ENCODE data around the gene CRHR1.

Gene CRHR1

GRCh38 chr17:45824901-45825492, 40.9 kb downstream of the CRHR1 start:
- no peak for DNase-seq (ENCODE audit: extremely low read depth, insufficient read length)
- no peak overlapping the region for H3K4me3 ChIP-seq (replicated peaks; ENCODE audit: low read depth, low read length)
- no peaks in the 10 kb centered on the region; the same call in 1 of the 2 replicates for H3K27me3 ChIP-seq (replicated peaks; ENCODE audit: control insufficient read depth, insufficient read depth, low read length)
- H3K36me3 ChIP-seq (ENCODE audit: control insufficient read depth, insufficient read depth, low read length) = no peaks in the 10 kb centered on the region
- TF ChIP-seq CTCF (IDR thresholded peaks at IDR 0.05; ENCODE audit: insufficient read depth, low read length, poor library complexity, severe bottlenecking) = no peak

DNA sequence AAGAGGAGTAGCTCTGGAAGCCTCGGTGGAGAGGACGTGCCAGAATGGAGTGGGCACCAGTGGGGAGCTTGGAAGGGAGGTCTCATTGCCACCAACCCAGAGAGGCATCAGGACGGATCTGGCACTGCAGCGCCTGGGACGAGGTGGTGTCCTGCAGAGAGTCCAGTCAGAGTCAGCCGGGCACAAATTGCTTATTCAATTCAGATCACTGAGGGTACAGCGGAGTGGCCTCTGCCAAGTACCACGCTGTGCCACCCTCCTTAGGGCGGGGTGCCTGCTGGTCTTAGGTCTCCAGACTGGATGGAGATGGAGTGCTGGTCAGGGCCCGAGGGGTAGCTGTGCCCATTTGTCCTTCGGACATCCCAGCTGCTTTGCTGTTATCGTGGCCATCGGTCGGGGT, 41.7 kb downstream of the CRHR1 start:
- no peak for DNase-seq (ENCODE audit: extremely low read depth, insufficient read length)
- Histone ChIP-seq H3K36me3 (ENCODE audit: control insufficient read depth, insufficient read depth, low read length) (no peaks in the 10 kb centered on the region), H3K4me3 (replicated peaks; ENCODE audit: low read depth, low read length) (no peak overlapping the region), H3K27me3 (replicated peaks; ENCODE audit: control insufficient read depth, insufficient read depth, low read length) (no peaks in the 10 kb centered on the region; the same call in 1 of the 2 replicates)
- TF ChIP-seq CTCF (IDR thresholded peaks at IDR 0.05; ENCODE audit: insufficient read depth, low read length, poor library complexity, severe bottlenecking) = no peak

GRCh38 chr17:45826919-45827588, 42.9 kb downstream of the CRHR1 start:
- Histone ChIP-seq H3K27me3 (replicated peaks; ENCODE audit: control insufficient read depth, insufficient read depth, low read length) (no peaks in the 10 kb centered on the region; the same call in 1 of the 2 replicates), H3K36me3 (ENCODE audit: control insufficient read depth, insufficient read depth, low read length) (no peaks in the 10 kb centered on the region), H3K4me3 (replicated peaks; ENCODE audit: low read depth, low read length) (no peak overlapping the region)
- TF ChIP-seq CTCF (IDR thresholded peaks at IDR 0.05; ENCODE audit: insufficient read depth, low read length, poor library complexity, severe bottlenecking) = no peak
- DNase-seq (ENCODE audit: extremely low read depth, insufficient read length) = no peak

DNA sequence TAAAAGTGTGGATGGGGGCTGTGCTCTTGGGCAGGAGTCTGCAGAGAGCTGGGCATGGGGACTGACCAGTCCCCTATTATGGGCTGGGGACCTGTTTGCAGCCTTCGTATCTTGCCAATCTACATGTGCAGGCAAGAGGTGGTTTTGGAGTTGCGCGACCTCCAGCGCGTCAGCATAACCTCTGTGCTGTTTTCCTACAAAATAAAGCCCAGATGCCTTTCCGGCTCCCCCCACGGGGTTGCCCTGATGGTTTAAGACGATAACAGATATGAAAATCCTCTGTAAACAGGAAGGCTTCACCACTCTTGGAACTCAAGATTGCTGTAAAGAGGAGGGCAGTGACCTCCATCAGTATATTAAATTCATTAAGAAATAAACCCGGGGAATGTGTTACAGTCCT, 44.1 kb downstream of the CRHR1 start:
- no peak for TF ChIP-seq CTCF (IDR thresholded peaks at IDR 0.05; ENCODE audit: insufficient read depth, low read length, poor library complexity, severe bottlenecking)
- H3K36me3 ChIP-seq (ENCODE audit: control insufficient read depth, insufficient read depth, low read length) = no peaks in the 10 kb centered on the region
- H3K27me3 ChIP-seq (replicated peaks; ENCODE audit: control insufficient read depth, insufficient read depth, low read length) = no peaks in the 10 kb centered on the region; the same call in 1 of the 2 replicates
- H3K4me3 ChIP-seq (replicated peaks; ENCODE audit: low read depth, low read length) = no peak overlapping the region
- DNase-seq (ENCODE audit: extremely low read depth, insufficient read length) = no peak

GRCh38 chr17:45828582-45829133, 44.5 kb downstream of the CRHR1 start:
- no peak for DNase-seq (ENCODE audit: extremely low read depth, insufficient read length)
- no peak for TF ChIP-seq CTCF (IDR thresholded peaks at IDR 0.05; ENCODE audit: insufficient read depth, low read length, poor library complexity, severe bottlenecking)
- H3K4me3 ChIP-seq (replicated peaks; ENCODE audit: low read depth, low read length) = no peak overlapping the region
- no peaks in the 10 kb centered on the region; the same call in 1 of the 2 replicates for H3K27me3 ChIP-seq (replicated peaks; ENCODE audit: control insufficient read depth, insufficient read depth, low read length)
- H3K36me3 ChIP-seq (ENCODE audit: control insufficient read depth, insufficient read depth, low read length) = no peaks in the 10 kb centered on the region

Data from GM06990 (cell line).